K562 (cell line): ENCODE results near the gene SLC39A5. TPM values are rescaled to one million over a fixed set of nuclear protein-coding genes. Genes with fewer than 3 reads are reported as not detected.

Source experiments
- CXXC5 ChIP-seq: fragments of 250-450 bp; sonication (Bioruptor Pico); IDR thresholded peaks from 2 replicates; pipeline ENCODE4 v1.8.0; 2022; ENCODE audit warnings: inconsistent platforms, mild to moderate bottlenecking, moderate library complexity
- FIP1L1 ChIP-seq: fragments of 200-400 bp; formaldehyde crosslinking; IDR thresholded peaks from 2 replicates; pipeline ENCODE4 v1.6.1; 2018; ENCODE audit warnings: mild to moderate bottlenecking, low read depth, low read length; ENCODE audit not compliant: poor library complexity, severe bottlenecking
- L3MBTL2 ChIP-seq: fragments of 450-650 bp; IDR thresholded peaks from 2 replicates; pipeline ENCODE4 v1.6.1; 2016; ENCODE audit warnings: mild to moderate bottlenecking, moderate library complexity
- MAFK ChIP-seq: IDR thresholded peaks from 2 replicates; pipeline ENCODE4 v1.6.1; 2011; ENCODE audit warnings: low read length, improper control_type of control experiment
- MTA1 ChIP-seq: fragments of 450-650 bp; IDR thresholded peaks from 2 replicates; pipeline ENCODE4 v1.6.1; 2017; ENCODE audit warnings: borderline replicate concordance
- REST ChIP-seq, 2 experiments: fragments of 450-650 bp; formaldehyde crosslinking in 1 of 2; IDR thresholded peaks; 2 replicates each; pipeline versions ENCODE4 v1.4.0 to v1.6.1; 2014 to 2020; ENCODE audit warnings: mild to moderate bottlenecking in 2 of 2, borderline replicate concordance in 1 of 2, low read depth in 1 of 2
- TAF9B ChIP-seq: fragments of 450-650 bp; IDR thresholded peaks from 2 replicates; pipeline ENCODE4 v1.6.1; 2018; ENCODE audit warnings: mild to moderate bottlenecking; ENCODE audit not compliant: partially characterized antibody
- ZBTB40 ChIP-seq, 2 experiments: fragments of 450-650 bp in 1 of 2; sonication (generic) in 1 of 2; formaldehyde crosslinking in 1 of 2; IDR thresholded peaks; 2 replicates each; pipeline versions ENCODE4 v1.7.1 to v1.9.0; 2016 to 2022; ENCODE audit warnings: inconsistent platforms in 1 of 2, mild to moderate bottlenecking in 1 of 2, missing genetic modification reagents in 1 of 2
- ZNF699 ChIP-seq: fragments of 250-450 bp; sonication (Bioruptor Pico); IDR thresholded peaks from 2 replicates; pipeline ENCODE4 v1.8.0; 2021; ENCODE audit warnings: mild to moderate bottlenecking, moderate library complexity; ENCODE audit not compliant: insufficient replicate concordance
- polyA plus RNA-seq, 8 experiments: library from polyadenylated mRNA; depleted of rRNA in 4 of 8; stranded (reverse) in 5 of 8; unstranded in 3 of 8; fragments of >200 nt; fragmentation: Nextera tagmentation in 2 of 8; fragmentation: Illumina TruSeq in 1 of 8; extraction: Ambion mirVana in 2 of 8; extraction: Trizol in 1 of 8; gene quantifications; 2 replicates each; pipeline versions ENCODE4 v1.2.1 to v1.2.3, GENCODE V29; 2011 to 2014; ENCODE audit warnings: inconsistent platforms in 1 of 8, missing spikeins in 1 of 8
- total RNA-seq, 7 experiments: library from RNA; depleted of rRNA in 6 of 7; stranded (reverse); fragments of >200 nt in 6 of 7; fragmentation: Illumina TruSeq in 2 of 7; extraction: Trizol in 2 of 7; gene quantifications; 2 replicates each; pipeline versions ENCODE4 v1.2.1 to v1.2.3, GENCODE V29; 2011 to 2021; ENCODE audit warnings: low replicate concordance in 1 of 7

The SLC39A5 gene
- total and polyA plus RNA-seq, 9 of the 15 experiments (the other 6 are each of a cell fraction or from before 2014, with no cell fraction given) = 0.08 to 0.10 TPM; not detected in 7

GRCh38 chr12:56266693-56267442 lies 37.0 kb downstream of the SLC39A5 start, which contains the start of gene COQ10A (continued):
- TF ChIP-seq REST (IDR thresholded peaks at IDR 0.05; ENCODE audit: borderline replicate concordance) (no peak; the same call in 1 of the 2 replicates), REST (CRISPR knock-in tag; IDR thresholded peaks at IDR 0.05; ENCODE audit: low read depth) (0 out of 2 replicates have a peak, but pooled peaks have one; percentile 59), MTA1 (peak; percentile 21; the same call in 1 of the 2 replicates), MAFK (peak; percentile 14; the same call in 1 of the 2 replicates), ZBTB40 (IDR thresholded peaks at IDR 0.05) (peak; percentile 91), ZBTB40 (CRISPR knock-in tag; IDR thresholded peaks at IDR 0.05) (no peak), TAF9B (no peak), L3MBTL2 (peak; percentile 72), CXXC5 (CRISPR knock-in tag) (peak; percentile 83), ZNF699 (CRISPR knock-in tag) (no peak), FIP1L1 (peak; percentile 78)
